ENCODE data around the gene CKM.

Gene CKM

GRCh38 chr19:45296355-45296754 is 26.3 kb downstream of the CKM start:
- H3K36me3 Mint-ChIP-seq: peaks cover 24% of the 10 kb centered on the region

GRCh38 chr19:45295873-45296272 is 26.8 kb downstream of the CKM start:
- Mint-ChIP-seq H3K4me1 (ENCODE audit: low read depth) (no peaks in the 10 kb centered on the region), H3K9me3 (ENCODE audit: low read depth) (no peaks in the 10 kb centered on the region), H3K27ac (no peak overlapping the region), H3K36me3 (peaks cover 26% of the 10 kb centered on the region), H3K27me3 (no peaks in the 10 kb centered on the region), H3K4me3 (no peak overlapping the region)

More at GRCh38 chr19:45296355-45296754, 26.3 kb downstream of the CKM start:
- no peaks in the 10 kb centered on the region for H3K4me1 Mint-ChIP-seq (ENCODE audit: low read depth)
- H3K27ac Mint-ChIP-seq: no peak overlapping the region
- no peaks in the 10 kb centered on the region for H3K27me3 Mint-ChIP-seq
- H3K4me3 Mint-ChIP-seq: no peak overlapping the region
- no peaks in the 10 kb centered on the region for H3K9me3 Mint-ChIP-seq (ENCODE audit: low read depth)

- Mint-ChIP-seq H3K9me3 (ENCODE audit: low read depth) (no peaks in the 10 kb centered on the region), H3K4me3 (no peak overlapping the region), H3K27ac (no peak overlapping the region), H3K36me3 (peaks cover 23% of the 10 kb centered on the region), H3K4me1 (ENCODE audit: low read depth) (no peaks in the 10 kb centered on the region), H3K27me3 (no peaks in the 10 kb centered on the region)
These were observed 28.2 kb downstream of the CKM start for GRCh38 chr19:45294291-45295029.

- Mint-ChIP-seq H3K27ac (peak overlapping the region; percentile 38), H3K27me3 (no peaks in the 10 kb centered on the region), H3K4me3 (no peak overlapping the region), H3K4me1 (ENCODE audit: low read depth) (no peaks in the 10 kb centered on the region), H3K9me3 (ENCODE audit: low read depth) (no peaks in the 10 kb centered on the region), H3K36me3 (peaks cover 20% of the 10 kb centered on the region)
These were observed 29.0 kb downstream of the CKM start for GRCh38 chr19:45293682-45294081.

- Mint-ChIP-seq H3K27me3 (no peaks in the 10 kb centered on the region), H3K4me3 (no peak overlapping the region), H3K36me3 (peaks cover 19% of the 10 kb centered on the region), H3K9me3 (ENCODE audit: low read depth) (no peaks in the 10 kb centered on the region), H3K27ac (no peak overlapping the region), H3K4me1 (ENCODE audit: low read depth) (no peaks in the 10 kb centered on the region)
These were observed 30.8 kb downstream of the CKM start for GRCh38 chr19:45291834-45292233.

- peaks cover 21% of the 10 kb centered on the region for H3K36me3 Mint-ChIP-seq
- no peaks in the 10 kb centered on the region for H3K9me3 Mint-ChIP-seq (ENCODE audit: low read depth)
- no peak overlapping the region for H3K27ac Mint-ChIP-seq
- H3K27me3 Mint-ChIP-seq: no peaks in the 10 kb centered on the region
- H3K4me1 Mint-ChIP-seq (ENCODE audit: low read depth): no peaks in the 10 kb centered on the region
- H3K4me3 Mint-ChIP-seq: no peak overlapping the region
These were observed 32.2 kb downstream of the CKM start for GRCh38 chr19:45290381-45290931.

GRCh38 chr19:45283443-45284033 is 39.1 kb downstream of the CKM start:
- Mint-ChIP-seq H3K4me1 (ENCODE audit: low read depth) (no peaks in the 10 kb centered on the region), H3K36me3 (peaks cover 19% of the 10 kb centered on the region), H3K27ac (no peak overlapping the region), H3K27me3 (no peaks in the 10 kb centered on the region), H3K9me3 (ENCODE audit: low read depth) (no peaks in the 10 kb centered on the region), H3K4me3 (no peak overlapping the region)

GRCh38 chr19:45280471-45280961 is 42.2 kb downstream of the CKM start:
- no peaks in the 10 kb centered on the region for H3K4me1 Mint-ChIP-seq (ENCODE audit: low read depth)
- no peak overlapping the region for H3K4me3 Mint-ChIP-seq
- H3K27me3 Mint-ChIP-seq: no peaks in the 10 kb centered on the region
- no peaks in the 10 kb centered on the region for H3K9me3 Mint-ChIP-seq (ENCODE audit: low read depth)
- no peak overlapping the region for H3K27ac Mint-ChIP-seq
- peaks cover 13% of the 10 kb centered on the region for H3K36me3 Mint-ChIP-seq

GRCh38 chr19:45279587-45280192 is 43.0 kb downstream of the CKM start:
- Mint-ChIP-seq H3K27me3 (no peaks in the 10 kb centered on the region), H3K4me3 (no peak overlapping the region), H3K27ac (no peak overlapping the region), H3K4me1 (ENCODE audit: low read depth) (no peaks in the 10 kb centered on the region), H3K36me3 (peaks cover 13% of the 10 kb centered on the region), H3K9me3 (ENCODE audit: low read depth) (no peaks in the 10 kb centered on the region)

GRCh38 chr19:45278087-45278486 is 44.6 kb downstream of the CKM start:
- peaks cover 13% of the 10 kb centered on the region for H3K36me3 Mint-ChIP-seq
- no peaks in the 10 kb centered on the region for H3K27me3 Mint-ChIP-seq
- no peaks in the 10 kb centered on the region for H3K4me1 Mint-ChIP-seq (ENCODE audit: low read depth)
- no peaks in the 10 kb centered on the region for H3K9me3 Mint-ChIP-seq (ENCODE audit: low read depth)
- no peak overlapping the region for H3K27ac Mint-ChIP-seq
- no peak overlapping the region for H3K4me3 Mint-ChIP-seq

- peaks cover 17% of the 10 kb centered on the region for H3K36me3 Mint-ChIP-seq
- H3K4me3 Mint-ChIP-seq: no peak overlapping the region
- no peaks in the 10 kb centered on the region for H3K9me3 Mint-ChIP-seq (ENCODE audit: low read depth)
These were observed 46.4 kb downstream of the CKM start for GRCh38 chr19:45276284-45276687.

GRCh38 chr19:45275370-45275971 is 47.2 kb downstream of the CKM start:
- H3K9me3 Mint-ChIP-seq (ENCODE audit: low read depth): no peaks in the 10 kb centered on the region
- H3K36me3 Mint-ChIP-seq: peaks cover 15% of the 10 kb centered on the region
- no peak overlapping the region for H3K27ac Mint-ChIP-seq
- H3K27me3 Mint-ChIP-seq: no peaks in the 10 kb centered on the region
- H3K4me3 Mint-ChIP-seq: no peak overlapping the region
- H3K4me1 Mint-ChIP-seq (ENCODE audit: low read depth): no peaks in the 10 kb centered on the region

More at GRCh38 chr19:45276284-45276687, 46.4 kb downstream of the CKM start:
- no peaks in the 10 kb centered on the region for H3K27me3 Mint-ChIP-seq
- no peak overlapping the region for H3K27ac Mint-ChIP-seq
- no peaks in the 10 kb centered on the region for H3K4me1 Mint-ChIP-seq (ENCODE audit: low read depth)

- H3K36me3 Mint-ChIP-seq: peaks cover 11% of the 10 kb centered on the region
- no peak overlapping the region for H3K4me3 Mint-ChIP-seq
- no peaks in the 10 kb centered on the region for H3K9me3 Mint-ChIP-seq (ENCODE audit: low read depth)
- H3K4me1 Mint-ChIP-seq (ENCODE audit: low read depth): no peaks in the 10 kb centered on the region
- no peak overlapping the region for H3K27ac Mint-ChIP-seq
- H3K27me3 Mint-ChIP-seq: no peaks in the 10 kb centered on the region
These were observed 49.2 kb downstream of the CKM start for GRCh38 chr19:45273521-45273855.

- Mint-ChIP-seq H3K27me3 (no peaks in the 10 kb centered on the region), H3K27ac (no peak overlapping the region), H3K9me3 (ENCODE audit: low read depth) (no peaks in the 10 kb centered on the region), H3K4me1 (ENCODE audit: low read depth) (no peaks in the 10 kb centered on the region), H3K4me3 (no peak overlapping the region), H3K36me3 (peaks cover 11% of the 10 kb centered on the region)
These were observed 51.0 kb downstream of the CKM start for GRCh38 chr19:45271735-45272108.

All from activated naive CD8-positive, alpha-beta T cell (primary cell).